ENCODE data around the gene HIP1R. TPM values are rescaled to one million over a fixed set of nuclear protein-coding genes. Genes with fewer than 3 reads are reported as not detected.
A peak's percentile ranks its signal among the peaks of the same experiment; 100 is the strongest.

HIP1R gene
- total and polyA plus RNA-seq, 10 of the 15 experiments (the other 5 are each of a cell fraction or from before 2014, with no cell fraction given) = 0.18 to 27.7 (median 11.7) TPM

- TF ChIP-seq, protein P1, sequence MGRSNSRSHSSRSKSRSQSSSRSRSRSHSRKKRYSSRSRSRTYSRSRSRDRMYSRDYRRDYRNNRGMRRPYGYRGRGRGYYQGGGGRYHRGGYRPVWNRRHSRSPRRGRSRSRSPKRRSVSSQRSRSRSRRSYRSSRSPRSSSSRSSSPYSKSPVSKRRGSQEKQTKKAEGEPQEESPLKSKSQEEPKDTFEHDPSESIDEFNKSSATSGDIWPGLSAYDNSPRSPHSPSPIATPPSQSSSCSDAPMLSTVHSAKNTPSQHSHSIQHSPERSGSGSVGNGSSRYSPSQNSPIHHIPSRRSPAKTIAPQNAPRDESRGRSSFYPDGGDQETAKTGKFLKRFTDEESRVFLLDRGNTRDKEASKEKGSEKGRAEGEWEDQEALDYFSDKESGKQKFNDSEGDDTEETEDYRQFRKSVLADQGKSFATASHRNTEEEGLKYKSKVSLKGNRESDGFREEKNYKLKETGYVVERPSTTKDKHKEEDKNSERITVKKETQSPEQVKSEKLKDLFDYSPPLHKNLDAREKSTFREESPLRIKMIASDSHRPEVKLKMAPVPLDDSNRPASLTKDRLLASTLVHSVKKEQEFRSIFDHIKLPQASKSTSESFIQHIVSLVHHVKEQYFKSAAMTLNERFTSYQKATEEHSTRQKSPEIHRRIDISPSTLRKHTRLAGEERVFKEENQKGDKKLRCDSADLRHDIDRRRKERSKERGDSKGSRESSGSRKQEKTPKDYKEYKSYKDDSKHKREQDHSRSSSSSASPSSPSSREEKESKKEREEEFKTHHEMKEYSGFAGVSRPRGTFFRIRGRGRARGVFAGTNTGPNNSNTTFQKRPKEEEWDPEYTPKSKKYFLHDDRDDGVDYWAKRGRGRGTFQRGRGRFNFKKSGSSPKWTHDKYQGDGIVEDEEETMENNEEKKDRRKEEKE (IDR thresholded peaks at IDR 0.05) = no peak
- no peak for TF ChIP-seq ASH2L (IDR thresholded peaks at IDR 0.05; ENCODE audit: borderline replicate concordance, low read depth)
These were observed 44.7 kb upstream of the HIP1R start (continued) for GRCh38 chr12:122790393-122791075.

DNA sequence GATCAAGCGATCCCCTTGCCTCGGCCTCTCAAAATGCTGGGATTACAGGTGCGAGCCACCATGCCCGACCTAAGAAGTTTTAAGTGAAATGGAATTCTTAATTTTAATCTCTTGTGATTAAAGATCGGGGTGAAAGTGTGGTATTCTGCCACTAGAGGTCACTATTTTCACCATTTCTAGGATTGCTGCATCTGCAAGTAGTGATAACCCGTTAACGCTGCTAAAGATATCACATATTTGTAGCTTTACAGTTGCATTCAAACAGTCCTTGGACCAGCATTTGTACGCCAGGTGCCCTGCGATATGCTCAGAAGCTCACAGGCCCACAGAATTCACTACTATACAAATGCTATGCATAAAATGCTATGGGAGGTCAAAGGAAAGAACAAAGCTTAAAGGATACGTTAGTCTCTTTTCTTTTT, 41.6 kb upstream of the HIP1R start:
- FAIRE-seq = peak; percentile 68
- BruUV-seq (replicated peaks) = no TSS peak
- Histone ChIP-seq H2AFZ (ENCODE audit: control insufficient read depth, low read depth, low read length) (no peak overlapping the region), H3K79me2 (ENCODE audit: control insufficient read depth, insufficient read depth, low read length) (no peaks in the 10 kb centered on the region), H4K20me1 (ENCODE audit: control insufficient read depth, insufficient read depth) (no peaks in the 10 kb centered on the region), H3K27ac (ENCODE audit: control insufficient read depth, insufficient read depth) (no peak overlapping the region), H3K9me3 (replicated peaks; ENCODE audit: control insufficient read depth, insufficient read depth, low read length) (no peaks in the 10 kb centered on the region), H3K4me1 (ENCODE audit: control insufficient read depth, insufficient read depth, low read length) (no peaks in the 10 kb centered on the region), H3K36me3 (ENCODE audit: control insufficient read depth in 2 of 2, insufficient read depth in 2 of 2, low read length in 1 of 2) (no peaks in the 10 kb centered on the region), H3K4me2 (ENCODE audit: control insufficient read depth, insufficient read depth) (no peak overlapping the region), H3K27me3 (replicated peaks in 1 of 2; ENCODE audit: control insufficient read depth in 2 of 2, insufficient read depth in 2 of 2, low read length in 1 of 2) (no peaks in the 10 kb centered on the region), H3K9ac (ENCODE audit: control insufficient read depth, insufficient read depth, low read length) (no peak overlapping the region), H3K4me3 (no peak overlapping the region)
- WGBS (ENCODE audit: insufficient coverage, insufficient replicate concordance, low lambda C conversion rate, missing lambda C conversion rate) = 10% methylated on average over 10 of the region's 10 CpGs
- ChIA-PET POLR2A (interaction anchor here (1.0 kb wide), 1 partner anchor 9 kb away, joined by 3 read pairs; no protein-coding TSS in a partner anchor), CTCF (interaction anchor here (0.6 to 4.3 kb wide), 54 partner anchors 9 to 444 kb away, joined by 3 to 46 read pairs (median 4); partner anchors contain the start of genes DENR, HIP1R and MPHOSPH9), RAD21 (ENCODE audit: unreplicated experiment) (interaction anchor here (0.8 to 3.4 kb wide), 22 partner anchors 9 to 444 kb away, joined by 3 to 20 read pairs (median 4); partner anchors contain the start of gene HIP1R), SMC1A (ENCODE audit: uncharacterized antibody, unreplicated experiment) (interaction anchor here (0.6 to 3.6 kb wide), 25 partner anchors 9 to 444 kb away, joined by 3 to 30 read pairs (median 4); no protein-coding TSS in a partner anchor)
- TF ChIP-seq, protein P2, sequence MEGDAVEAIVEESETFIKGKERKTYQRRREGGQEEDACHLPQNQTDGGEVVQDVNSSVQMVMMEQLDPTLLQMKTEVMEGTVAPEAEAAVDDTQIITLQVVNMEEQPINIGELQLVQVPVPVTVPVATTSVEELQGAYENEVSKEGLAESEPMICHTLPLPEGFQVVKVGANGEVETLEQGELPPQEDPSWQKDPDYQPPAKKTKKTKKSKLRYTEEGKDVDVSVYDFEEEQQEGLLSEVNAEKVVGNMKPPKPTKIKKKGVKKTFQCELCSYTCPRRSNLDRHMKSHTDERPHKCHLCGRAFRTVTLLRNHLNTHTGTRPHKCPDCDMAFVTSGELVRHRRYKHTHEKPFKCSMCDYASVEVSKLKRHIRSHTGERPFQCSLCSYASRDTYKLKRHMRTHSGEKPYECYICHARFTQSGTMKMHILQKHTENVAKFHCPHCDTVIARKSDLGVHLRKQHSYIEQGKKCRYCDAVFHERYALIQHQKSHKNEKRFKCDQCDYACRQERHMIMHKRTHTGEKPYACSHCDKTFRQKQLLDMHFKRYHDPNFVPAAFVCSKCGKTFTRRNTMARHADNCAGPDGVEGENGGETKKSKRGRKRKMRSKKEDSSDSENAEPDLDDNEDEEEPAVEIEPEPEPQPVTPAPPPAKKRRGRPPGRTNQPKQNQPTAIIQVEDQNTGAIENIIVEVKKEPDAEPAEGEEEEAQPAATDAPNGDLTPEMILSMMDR (IDR thresholded peaks at IDR 0.05 in 2 of 3, conservative IDR thresholded peaks at IDR 0.05 in 1 of 3; ENCODE audit: control insufficient read depth in 2 of 3, extremely low read depth in 1 of 3, insufficient read depth in 1 of 3, low read depth in 3 of 3, low read length in 3 of 3) = peak; percentile 53 to 67 (median 64); a peak in 5 of 6 replicates
- TF ChIP-seq RAD21 (IDR thresholded peaks at IDR 0.05; ENCODE audit: insufficient read depth, low read depth, low read length) = peak; percentile 74
- TF ChIP-seq, protein P3, sequence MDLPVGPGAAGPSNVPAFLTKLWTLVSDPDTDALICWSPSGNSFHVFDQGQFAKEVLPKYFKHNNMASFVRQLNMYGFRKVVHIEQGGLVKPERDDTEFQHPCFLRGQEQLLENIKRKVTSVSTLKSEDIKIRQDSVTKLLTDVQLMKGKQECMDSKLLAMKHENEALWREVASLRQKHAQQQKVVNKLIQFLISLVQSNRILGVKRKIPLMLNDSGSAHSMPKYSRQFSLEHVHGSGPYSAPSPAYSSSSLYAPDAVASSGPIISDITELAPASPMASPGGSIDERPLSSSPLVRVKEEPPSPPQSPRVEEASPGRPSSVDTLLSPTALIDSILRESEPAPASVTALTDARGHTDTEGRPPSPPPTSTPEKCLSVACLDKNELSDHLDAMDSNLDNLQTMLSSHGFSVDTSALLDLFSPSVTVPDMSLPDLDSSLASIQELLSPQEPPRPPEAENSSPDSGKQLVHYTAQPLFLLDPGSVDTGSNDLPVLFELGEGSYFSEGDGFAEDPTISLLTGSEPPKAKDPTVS (IDR thresholded peaks at IDR 0.05; ENCODE audit: low read depth, low read length) = no peak
- TF ChIP-seq ESRRA (IDR thresholded peaks at IDR 0.05; ENCODE audit: low read length) = no peak
- peak; percentile 67; the same call in 1 of the 2 replicates for TF ChIP-seq SMC3 (IDR thresholded peaks at IDR 0.05; ENCODE audit: borderline replicate concordance, low read length)
- intact Hi-C loops (cut with micrococcal nuclease; ENCODE audit: unreplicated experiment) (loop anchor here (1.0 to 5.0 kb wide), 3 partner anchors 44 to 159 kb away; partner anchors contain the start of gene HIP1R), in situ Hi-C loops (cut with MboI) (loop anchor here (5.0 kb wide), 1 partner anchor 159 kb away; no protein-coding TSS in a partner anchor)
- ATAC-seq = peak; percentile 88
- DNase-seq (ENCODE audit: low read depth, low spot score) = no peak

Measured in GM12878 (cell line).